Measurements from ENCODE around the gene EDC3. TPM values are rescaled to one million over a fixed set of nuclear protein-coding genes. Genes with fewer than 3 reads are reported as not detected.

EDC3 gene
- polyA plus RNA-seq, 2 of the 4 experiments (the other 2 are of a cell fraction): 23.2 to 24.1 TPM

DNA sequence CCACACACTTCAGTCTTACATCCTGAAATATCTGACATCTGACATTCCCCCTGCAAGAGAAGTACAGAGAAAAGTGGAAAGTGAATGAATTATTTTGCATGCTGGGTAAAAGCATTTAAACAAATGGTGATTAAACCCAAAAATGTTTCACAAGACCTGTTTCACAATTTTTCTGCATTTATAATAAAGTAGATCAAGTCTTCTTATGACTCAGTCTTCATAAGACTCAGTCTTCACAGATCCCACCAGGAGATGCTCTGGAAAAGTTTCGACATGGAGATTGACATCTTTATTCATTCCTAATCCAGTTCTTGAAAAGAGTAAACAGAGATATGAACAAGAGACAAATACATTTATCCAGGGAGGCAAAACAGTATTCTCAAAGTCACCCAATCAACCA is 13.2 kb upstream of the EDC3 start:
- Histone ChIP-seq H3K4me2 (no peak overlapping the region), H3K4me3 (no peak overlapping the region), H3K9me3 (no peaks in the 10 kb centered on the region), H3K27ac (no peak overlapping the region), H3K4me1 (no peaks in the 10 kb centered on the region)
- WGBS (ENCODE audit: missing lambda C conversion rate): 0% methylated on average over 1 of the region's 1 CpG
- ATAC-seq (no peak), FAIRE-seq (no peak), DNase-seq (ENCODE audit: low read depth in 1 of 2, low spot score in 1 of 2) (no peak)
- POLR2A ChIA-PET: no interaction called here
- CTCF ChIA-PET: no interaction called here
- TF ChIP-seq POLR2AphosphoS2 (conservative IDR thresholded peaks at IDR 0.05; ENCODE audit: low read length) (no peak), BHLHE40 (IDR thresholded peaks at IDR 0.05; ENCODE audit: low read depth, low read length) (no peak), RFX5 (IDR thresholded peaks at IDR 0.05) (no peak), HDAC2 (IDR thresholded peaks at IDR 0.05) (no peak)
- TF ChIP-seq, protein P1, sequence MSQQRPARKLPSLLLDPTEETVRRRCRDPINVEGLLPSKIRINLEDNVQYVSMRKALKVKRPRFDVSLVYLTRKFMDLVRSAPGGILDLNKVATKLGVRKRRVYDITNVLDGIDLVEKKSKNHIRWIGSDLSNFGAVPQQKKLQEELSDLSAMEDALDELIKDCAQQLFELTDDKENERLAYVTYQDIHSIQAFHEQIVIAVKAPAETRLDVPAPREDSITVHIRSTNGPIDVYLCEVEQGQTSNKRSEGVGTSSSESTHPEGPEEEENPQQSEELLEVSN (IDR thresholded peaks at IDR 0.05; ENCODE audit: borderline replicate concordance, low read depth): no peak
- TF ChIP-seq, protein P2, sequence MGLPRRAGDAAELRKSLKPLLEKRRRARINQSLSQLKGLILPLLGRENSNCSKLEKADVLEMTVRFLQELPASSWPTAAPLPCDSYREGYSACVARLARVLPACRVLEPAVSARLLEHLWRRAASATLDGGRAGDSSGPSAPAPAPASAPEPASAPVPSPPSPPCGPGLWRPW (IDR thresholded peaks at IDR 0.05): no peak

DNA sequence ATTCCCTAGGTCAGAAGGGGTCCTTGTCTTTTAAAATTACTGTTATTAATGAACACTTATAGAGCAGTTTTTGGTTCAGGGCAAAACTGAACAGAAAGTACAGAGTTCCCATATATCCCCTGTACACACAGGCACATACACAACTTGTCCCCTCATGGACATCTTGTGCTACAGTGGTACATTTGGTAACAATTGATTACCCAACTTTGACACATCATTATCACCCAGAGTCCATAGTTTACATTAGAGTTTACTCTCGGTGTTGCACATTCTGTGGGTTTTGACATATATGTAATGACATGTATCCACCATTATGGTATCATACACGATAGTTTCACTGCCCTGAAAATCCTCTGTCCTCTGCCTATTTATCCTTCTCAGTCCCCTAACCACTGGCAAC is 984 bp upstream of the EDC3 start:
- 30% methylated on average over 2 of the region's 2 CpGs for WGBS (ENCODE audit: missing lambda C conversion rate)
- DNase-seq (ENCODE audit: low read depth in 1 of 2, low spot score in 1 of 2) (no peak), FAIRE-seq (no peak), ATAC-seq (no peak)
- ChIA-PET POLR2A (no interaction called here), CTCF (interaction anchor here (2.1 kb wide), 1 partner anchor 62 kb away, joined by 4 read pairs; no protein-coding TSS in a partner anchor)
- H3K9me3 ChIP-seq: no peaks in the 10 kb centered on the region
- H3K4me3 ChIP-seq: peak overlapping the region; percentile 71; the same call in 2 of the 3 replicates
- no peak overlapping the region; a peak in 1 of 6 replicates for H3K27ac ChIP-seq
- peak overlapping the region; percentile 94 for H3K4me2 ChIP-seq
- TF ChIP-seq RNF2 (IDR thresholded peaks at IDR 0.05; ENCODE audit: borderline replicate concordance, low read depth): no peak
- TF ChIP-seq ZFP36 (IDR thresholded peaks at IDR 0.05; ENCODE audit: borderline replicate concordance, partially characterized antibody): no peak
- no peak for TF ChIP-seq NPAS2 (CRISPR knock-in tag; IDR thresholded peaks at IDR 0.05; ENCODE audit: borderline replicate concordance)
- TF ChIP-seq RFX5 (IDR thresholded peaks at IDR 0.05): no peak
- H3K4me1 ChIP-seq: peaks cover 15% of the 10 kb centered on the region; the same call in 1 of the 3 replicates

DNA sequence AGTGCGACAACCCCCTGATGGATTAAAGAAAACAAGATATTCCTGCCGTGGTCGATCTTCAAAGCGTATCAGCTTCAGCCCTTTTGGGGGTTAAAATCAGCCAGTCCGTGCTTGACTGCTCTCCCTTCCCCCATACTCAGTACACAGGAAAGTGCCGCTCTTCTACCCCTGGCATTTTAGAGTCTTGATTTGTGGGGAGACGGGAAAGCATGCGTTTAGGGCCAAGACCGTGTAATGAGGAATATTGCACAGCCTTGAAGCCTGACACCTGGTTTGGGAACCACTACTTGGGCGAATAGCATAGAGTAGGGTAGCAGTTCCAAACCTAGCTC is 540 bp upstream of the EDC3 start:
- Histone ChIP-seq H3K27ac (peak overlapping the region; percentile 88 to 90), H3K4me3 (peak overlapping the region; percentile 71), H3K4me1 (peaks cover 15% of the 10 kb centered on the region; the same call in 1 of the 3 replicates), H3K9me3 (no peaks in the 10 kb centered on the region), H3K4me2 (peak overlapping the region; percentile 94)
- ChIA-PET POLR2A (no interaction called here), CTCF (interaction anchor here (2.1 kb wide), 1 partner anchor 62 kb away, joined by 4 read pairs; no protein-coding TSS in a partner anchor)
- WGBS (ENCODE audit: missing lambda C conversion rate): 14% methylated on average over 5 of the region's 10 CpGs
- FAIRE-seq (no peak), ATAC-seq (peak in 1 of 2 experiments; percentile 50; a peak in 3 of 6 replicates), DNase-seq (ENCODE audit: low read depth in 1 of 2, low spot score in 1 of 2) (no peak)
- TF ChIP-seq RARB (CRISPR knock-in tag; IDR thresholded peaks at IDR 0.05): no peak
- no peak for TF ChIP-seq RCOR1 (IDR thresholded peaks at IDR 0.05; ENCODE audit: low read depth, low read length)
- TF ChIP-seq BHLHE40 (IDR thresholded peaks at IDR 0.05; ENCODE audit: low read depth, low read length): no peak
- TF ChIP-seq PHF8 (IDR thresholded peaks at IDR 0.05; ENCODE audit: borderline replicate concordance, low read depth): no peak
- TF ChIP-seq HOXB5 (CRISPR knock-in tag; IDR thresholded peaks at IDR 0.05): no peak
- TF ChIP-seq, protein P3, sequence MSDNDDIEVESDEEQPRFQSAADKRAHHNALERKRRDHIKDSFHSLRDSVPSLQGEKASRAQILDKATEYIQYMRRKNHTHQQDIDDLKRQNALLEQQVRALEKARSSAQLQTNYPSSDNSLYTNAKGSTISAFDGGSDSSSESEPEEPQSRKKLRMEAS (IDR thresholded peaks at IDR 0.05): no peak
- no peak for TF ChIP-seq HOXB13 (CRISPR knock-in tag; IDR thresholded peaks at IDR 0.05; ENCODE audit: low read depth)
- TF ChIP-seq CHD2 (IDR thresholded peaks at IDR 0.05; ENCODE audit: low read length, partially characterized antibody): no peak
- TF ChIP-seq SMC3 (IDR thresholded peaks at IDR 0.05): no peak
- TF ChIP-seq TFCP2L1 (CRISPR knock-in tag; IDR thresholded peaks at IDR 0.05): no peak
- no peak for TF ChIP-seq CBX8 (IDR thresholded peaks at IDR 0.05)
- TF ChIP-seq, protein P2 (IDR thresholded peaks at IDR 0.05): no peak
- TF ChIP-seq, protein P4, sequence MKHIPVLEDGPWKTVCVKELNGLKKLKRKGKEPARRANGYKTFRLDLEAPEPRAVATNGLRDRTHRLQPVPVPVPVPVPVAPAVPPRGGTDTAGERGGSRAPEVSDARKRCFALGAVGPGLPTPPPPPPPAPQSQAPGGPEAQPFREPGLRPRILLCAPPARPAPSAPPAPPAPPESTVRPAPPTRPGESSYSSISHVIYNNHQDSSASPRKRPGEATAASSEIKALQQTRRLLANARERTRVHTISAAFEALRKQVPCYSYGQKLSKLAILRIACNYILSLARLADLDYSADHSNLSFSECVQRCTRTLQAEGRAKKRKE (CRISPR knock-in tag; IDR thresholded peaks at IDR 0.05; ENCODE audit: low read depth): no peak
- TF ChIP-seq RAD21 (conservative IDR thresholded peaks at IDR 0.05 in 1 of 2, IDR thresholded peaks at IDR 0.05 in 1 of 2): no peak

Measured in A549 (cell line).